ENCODE measurements around the gene PAXX. TPM values are rescaled to one million over a fixed set of nuclear protein-coding genes. Genes with fewer than 3 reads are reported as not detected.

PAXX gene
- total RNA-seq, 4 donors from 2014 or later, result 65.7 to 142 (median 68.9) TPM

DNA sequence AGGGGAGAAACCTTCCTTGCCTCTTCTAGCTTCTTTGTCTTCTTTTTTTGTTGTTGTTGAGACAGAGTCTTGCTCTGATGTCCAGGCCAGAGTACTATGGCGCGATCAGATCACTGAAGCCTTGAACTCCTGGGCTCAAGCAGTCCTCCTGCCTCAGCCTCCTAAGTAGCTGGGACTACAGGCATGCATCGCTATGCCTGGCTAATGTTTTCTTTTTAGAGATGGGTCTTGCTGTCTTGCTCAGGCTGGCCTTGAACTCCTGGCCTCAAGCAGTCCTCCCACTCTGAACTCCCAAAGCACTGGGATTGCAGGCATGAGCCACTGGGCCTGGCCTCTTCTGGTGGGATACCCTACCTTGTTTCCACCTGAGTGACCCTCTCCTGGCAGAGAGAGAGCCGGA is 3.4 kb upstream of the PAXX start:
- Histone ChIP-seq H3K4me3 (no peak overlapping the region), H3K27ac (no peak overlapping the region), H3K36me3 (peaks cover 0 to 5% (median 0%) of the 10 kb centered on the region in 3 donors), H3K9me3 (no peaks in the 10 kb centered on the region), H3K4me1 (peaks cover 0 to 39% (median 23%) of the 10 kb centered on the region in 4 donors), H3K27me3 (peaks cover 0 to 28% of the 10 kb centered on the region in 2 donors)
- TF ChIP-seq EP300 (IDR thresholded peaks at IDR 0.05), result no peak
- no peak for TF ChIP-seq POLR2A (IDR thresholded peaks at IDR 0.05)
- TF ChIP-seq, protein P1, sequence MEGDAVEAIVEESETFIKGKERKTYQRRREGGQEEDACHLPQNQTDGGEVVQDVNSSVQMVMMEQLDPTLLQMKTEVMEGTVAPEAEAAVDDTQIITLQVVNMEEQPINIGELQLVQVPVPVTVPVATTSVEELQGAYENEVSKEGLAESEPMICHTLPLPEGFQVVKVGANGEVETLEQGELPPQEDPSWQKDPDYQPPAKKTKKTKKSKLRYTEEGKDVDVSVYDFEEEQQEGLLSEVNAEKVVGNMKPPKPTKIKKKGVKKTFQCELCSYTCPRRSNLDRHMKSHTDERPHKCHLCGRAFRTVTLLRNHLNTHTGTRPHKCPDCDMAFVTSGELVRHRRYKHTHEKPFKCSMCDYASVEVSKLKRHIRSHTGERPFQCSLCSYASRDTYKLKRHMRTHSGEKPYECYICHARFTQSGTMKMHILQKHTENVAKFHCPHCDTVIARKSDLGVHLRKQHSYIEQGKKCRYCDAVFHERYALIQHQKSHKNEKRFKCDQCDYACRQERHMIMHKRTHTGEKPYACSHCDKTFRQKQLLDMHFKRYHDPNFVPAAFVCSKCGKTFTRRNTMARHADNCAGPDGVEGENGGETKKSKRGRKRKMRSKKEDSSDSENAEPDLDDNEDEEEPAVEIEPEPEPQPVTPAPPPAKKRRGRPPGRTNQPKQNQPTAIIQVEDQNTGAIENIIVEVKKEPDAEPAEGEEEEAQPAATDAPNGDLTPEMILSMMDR (IDR thresholded peaks at IDR 0.05), result no peak
- no peak for DNase-seq (ENCODE audit: low spot score in 2 of 2)
- WGBS, 2 donors, result 90 to 91% methylated on average over 4 of the region's 4 CpGs

DNA sequence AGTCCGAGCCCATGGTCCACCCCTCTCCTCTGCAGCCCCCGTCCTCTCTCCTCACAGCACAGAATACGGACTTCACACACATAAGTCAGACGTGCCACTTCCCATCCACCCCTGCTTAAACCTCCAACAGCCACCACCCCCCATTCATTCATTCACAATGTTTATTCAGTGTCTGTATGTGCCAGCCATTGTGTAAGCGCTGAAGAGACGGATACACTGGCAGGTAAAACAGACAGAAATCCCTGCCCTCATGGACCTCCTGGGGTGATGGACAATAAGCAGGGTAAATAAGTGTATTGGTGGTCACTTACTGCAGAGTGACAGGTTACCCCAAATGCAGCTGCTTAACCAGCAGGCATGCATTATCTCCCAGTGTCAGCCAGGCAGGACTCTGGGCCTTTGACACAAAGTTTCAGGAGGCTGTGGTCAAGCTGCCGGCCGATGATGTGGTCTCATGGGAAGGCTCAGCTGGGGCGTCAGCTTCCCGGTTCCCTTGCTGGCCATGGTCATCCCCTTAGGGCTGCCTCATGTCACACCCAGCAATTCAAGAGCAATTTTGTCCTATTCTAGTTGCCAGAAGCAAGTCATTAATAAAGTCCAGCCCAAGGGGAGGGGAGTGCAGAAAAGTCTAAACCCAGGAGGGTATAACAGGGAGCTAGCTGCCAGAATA is 1.8 kb upstream of the PAXX start:
- DNase-seq (ENCODE audit: low spot score in 2 of 2), result no peak
- TF ChIP-seq POLR2A (IDR thresholded peaks at IDR 0.05) (no peak), EP300 (IDR thresholded peaks at IDR 0.05) (no peak)
- TF ChIP-seq, protein P1 (IDR thresholded peaks at IDR 0.05), result no peak
- no peaks in the 10 kb centered on the region for H3K9me3 ChIP-seq
- H3K27me3 ChIP-seq, result peaks cover 0 to 13% of the 10 kb centered on the region in 2 donors
- H3K36me3 ChIP-seq, result peaks cover 0 to 15% (median 0%) of the 10 kb centered on the region in 3 donors
- no peak overlapping the region for H3K4me3 ChIP-seq
- H3K27ac ChIP-seq, result no peak overlapping the region
- 74 to 79% methylated on average over 10 of the region's 10 CpGs for WGBS, 2 donors
- peaks cover 0 to 45% (median 31%) of the 10 kb centered on the region in 4 donors for H3K4me1 ChIP-seq

DNA sequence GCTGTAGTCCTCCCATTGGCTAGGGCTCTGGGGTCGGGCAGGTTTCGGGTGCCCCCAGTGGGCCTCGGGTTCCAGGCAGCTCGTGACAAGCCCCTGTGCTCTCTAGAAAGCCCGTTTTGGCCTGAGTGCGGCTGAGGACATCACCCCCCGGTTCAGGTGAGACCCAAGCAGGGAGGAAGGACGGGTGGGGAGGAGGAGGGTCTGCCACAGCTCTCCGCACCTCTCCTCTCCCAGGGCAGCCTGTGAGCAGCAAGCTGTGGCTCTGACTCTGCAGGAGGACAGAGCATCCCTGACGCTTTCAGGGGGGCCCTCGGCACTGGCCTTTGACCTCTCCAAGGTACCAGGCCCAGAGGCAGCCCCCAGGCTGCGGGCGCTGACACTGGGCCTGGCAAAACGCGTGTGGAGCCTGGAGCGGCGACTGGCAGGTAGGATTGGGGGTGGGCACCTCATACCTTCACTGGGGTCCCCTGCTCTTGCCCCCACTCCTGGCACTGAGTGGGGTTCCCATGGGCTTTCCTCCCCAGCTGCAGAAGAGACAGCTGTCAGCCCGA is 672 bp downstream of the PAXX start:
- H3K27me3 ChIP-seq, result no peaks in the 10 kb centered on the region

DNA sequence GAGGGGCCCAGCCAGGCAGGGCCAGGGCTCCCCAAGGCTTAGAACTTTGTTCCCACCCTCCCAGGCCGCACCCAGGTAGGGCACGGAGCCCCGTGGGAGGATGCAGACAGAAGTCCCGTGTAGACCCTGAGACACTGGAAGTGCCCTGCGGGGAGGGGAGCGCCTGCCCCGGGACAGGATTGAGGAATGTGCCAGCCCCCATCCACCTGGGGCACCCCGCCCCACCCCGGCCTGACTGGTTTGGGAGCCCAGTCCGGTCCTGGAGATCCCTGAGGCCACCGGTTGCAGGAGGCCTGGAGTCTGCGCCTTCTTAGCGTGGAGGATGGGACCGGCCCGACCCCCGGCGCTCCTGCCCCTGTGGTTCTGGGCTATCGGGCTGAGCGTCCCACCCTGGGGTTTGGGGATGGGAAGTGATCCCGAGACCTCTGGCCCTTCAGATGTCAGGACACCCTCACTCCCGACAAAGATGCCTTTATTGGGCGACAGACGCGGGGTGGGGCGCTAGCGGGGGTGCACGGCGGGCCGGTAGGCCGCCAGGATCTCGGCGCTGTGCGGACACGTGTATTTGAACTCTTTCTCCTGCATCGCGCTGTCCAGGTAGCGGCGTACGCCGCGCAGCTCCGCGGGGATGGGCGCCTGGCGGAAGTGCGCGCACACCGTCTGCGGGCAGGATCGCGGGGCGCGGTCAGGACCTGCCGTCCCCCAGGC is 2.1 kb downstream of the PAXX start:
- no peak for TF ChIP-seq EP300 (IDR thresholded peaks at IDR 0.05)
- Histone ChIP-seq H3K36me3 (peaks cover 0 to 15% (median 0%) of the 10 kb centered on the region in 3 donors), H3K4me3 (peak overlapping the region in 1 of 4 donors; percentile 38), H3K4me1 (peaks cover 0 to 66% (median 55%) of the 10 kb centered on the region in 4 donors), H3K27me3 (no peaks in the 10 kb centered on the region), H3K9me3 (no peaks in the 10 kb centered on the region), H3K27ac (peak overlapping the region in 2 of 4 donors; percentile 63 to 89)
- no peak for DNase-seq (ENCODE audit: low spot score in 2 of 2)
- WGBS, 2 donors, result 63 to 69% methylated on average over 46 to 53 of the region's 54 CpGs

More for the DNA sequence above, 672 bp downstream of the PAXX start:
- H3K36me3 ChIP-seq, result peaks cover 0 to 15% (median 0%) of the 10 kb centered on the region in 3 donors
- no peak for DNase-seq (ENCODE audit: low spot score in 2 of 2)
- peaks cover 0 to 62% (median 51%) of the 10 kb centered on the region in 4 donors for H3K4me1 ChIP-seq
- WGBS, 2 donors, result 10 to 39% methylated on average over 10 to 17 of the region's 18 CpGs
- peak overlapping the region; percentile 71 to 96 (median 90) for H3K4me3 ChIP-seq
- TF ChIP-seq, protein P1 (IDR thresholded peaks at IDR 0.05), result no peak
- no peak for TF ChIP-seq EP300 (IDR thresholded peaks at IDR 0.05)
- TF ChIP-seq POLR2A (IDR thresholded peaks at IDR 0.05), result no peak
- no peaks in the 10 kb centered on the region for H3K9me3 ChIP-seq
- H3K27ac ChIP-seq, result peak overlapping the region; percentile 30 to 89 (median 72)

DNA sequence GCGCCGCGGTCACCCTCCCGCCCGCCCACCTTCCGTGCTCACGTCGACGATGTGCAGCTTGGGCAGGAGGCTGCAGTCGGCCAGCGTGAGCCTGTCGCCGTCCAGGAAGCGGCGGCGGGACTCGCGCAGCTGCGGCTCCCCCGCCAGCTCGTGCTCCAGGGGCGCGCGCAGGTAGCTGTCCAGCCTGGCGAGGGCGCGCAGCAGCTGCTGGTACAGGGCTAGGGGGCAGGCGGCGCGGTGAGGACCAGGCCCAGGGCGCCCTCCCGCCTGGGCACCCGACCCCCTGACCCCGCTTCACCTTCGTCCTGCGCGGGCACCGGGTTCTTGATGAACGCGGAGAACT is 2.6 kb downstream of the PAXX start:
- no peak for DNase-seq (ENCODE audit: low spot score in 2 of 2)
- peak overlapping the region; percentile 52 to 89 (median 70) for H3K27ac ChIP-seq
- peaks cover 0 to 66% (median 57%) of the 10 kb centered on the region in 4 donors for H3K4me1 ChIP-seq
- H3K27me3 ChIP-seq, result no peaks in the 10 kb centered on the region
- H3K36me3 ChIP-seq, result peaks cover 0 to 15% (median 0%) of the 10 kb centered on the region in 3 donors
- peak overlapping the region in 2 of 4 donors; percentile 1 to 38 for H3K4me3 ChIP-seq
- 53 to 62% methylated on average over 6 to 36 of the region's 40 CpGs for WGBS, 2 donors
- no peaks in the 10 kb centered on the region for H3K9me3 ChIP-seq
- no peak for TF ChIP-seq POLR2A (IDR thresholded peaks at IDR 0.05)
- TF ChIP-seq EP300 (IDR thresholded peaks at IDR 0.05), result no peak
- TF ChIP-seq, protein P1 (IDR thresholded peaks at IDR 0.05), result no peak

All from tibial nerve (tissue), 4 donors.